SK-N-SH (cell line): Measurements from ENCODE around the gene CAMK2D. TPM values are rescaled to one million over a fixed set of nuclear protein-coding genes. Genes with fewer than 3 reads are reported as not detected.

Experiments
- CTCF ChIA-PET: fragments of 300-600, 350-600 bp; formaldehyde crosslinking; extraction: SDS; loops from one replicate; lab custom pipeline; 2021; lab: Yijun Ruan, JAX
- POLR2A ChIA-PET: fragments of 350-600 bp; sonication (Branson Sonifier 250); formaldehyde crosslinking; extraction: SDS; loops from one replicate; lab custom pipeline; 2020; ENCODE audit warnings: antibody characterized with exemption, inconsistent platforms; lab: Yijun Ruan, JAX
- DNase-seq: peaks from one replicate; pipeline ENCODE4 v3.0.0; 2012
- H2AFZ ChIP-seq: fragments of 200-600 bp; sonication (generic); 2 replicates; pipeline ENCODE4 v1.8.1; 2016; ENCODE audit warnings: antibody characterized with exemption, mild to moderate bottlenecking, low read depth
- H3F3A ChIP-seq: fragments of 200-600 bp; sonication (generic); replicated peaks from 2 replicates; pipeline ENCODE3; 2016; ENCODE audit warnings: antibody characterized with exemption, mild to moderate bottlenecking; ENCODE audit not compliant: insufficient read depth
- H3K27ac ChIP-seq, 2 experiments: fragments of 200-500 bp in 1 of 2; fragments of 200-600 bp in 1 of 2; sonication (Bioruptor generic) in 1 of 2; sonication (generic), shearing (Covaris generic) in 1 of 2; 2 replicates each; pipeline versions ENCODE4 v1.5.1 to v1.6.1; 2014 to 2016; ENCODE audit warnings: low read depth in 2 of 2, inconsistent platforms in 1 of 2, low read length in 1 of 2, mild to moderate bottlenecking in 1 of 2, mixed read lengths in 1 of 2
- H3K27me3 ChIP-seq: fragments of 200-600 bp; sonication (generic), shearing (Covaris generic); 2 replicates; pipeline ENCODE4 v1.6.1; 2016; ENCODE audit warnings: mixed run types; ENCODE audit not compliant: insufficient read depth
- H3K36me3 ChIP-seq, 2 experiments: fragments of 200-500 bp in 1 of 2; fragments of 200-600 bp in 1 of 2; sonication (Bioruptor generic) in 1 of 2; sonication (generic) in 1 of 2; replicated peaks in 1 of 2; 2 replicates each; pipeline versions ENCODE3 to v1.5.1; 2014 to 2016; ENCODE audit warnings: low read length in 1 of 2, mild to moderate bottlenecking in 1 of 2; ENCODE audit not compliant: insufficient read depth in 2 of 2, control insufficient read depth in 1 of 2
- H3K4me1 ChIP-seq, 2 experiments: fragments of 200-500 bp in 1 of 2; fragments of 200-600 bp in 1 of 2; sonication (Bioruptor generic) in 1 of 2; sonication (generic), shearing (Covaris generic) in 1 of 2; 2 replicates each; pipeline versions ENCODE4 v1.5.1 to v1.6.1; 2014 to 2016; ENCODE audit warnings: low read depth in 1 of 2, low read length in 1 of 2, mixed run types in 1 of 2; ENCODE audit not compliant: insufficient read depth in 2 of 2, control insufficient read depth in 1 of 2
- H3K4me2 ChIP-seq: fragments of 200-600 bp; sonication (generic), shearing (Covaris generic); 2 replicates; pipeline ENCODE4 v1.6.1; 2017; ENCODE audit warnings: mixed run types
- H3K4me3 ChIP-seq, 2 experiments: fragments of 200-500 bp in 1 of 2; fragments of 200-600 bp in 1 of 2; sonication (Bioruptor generic) in 1 of 2; sonication (generic), shearing (Covaris generic) in 1 of 2; 2 replicates each; pipeline versions ENCODE4 v1.5.1 to v1.8.1; 2014 to 2016; ENCODE audit warnings: low read depth in 2 of 2, inconsistent platforms in 1 of 2, low read length in 1 of 2, mild to moderate bottlenecking in 1 of 2, mixed read lengths in 1 of 2, moderate library complexity in 1 of 2
- H3K79me2 ChIP-seq: fragments of 200-600 bp; sonication (generic); 2 replicates; pipeline ENCODE4 v1.8.1; 2017; ENCODE audit warnings: mild to moderate bottlenecking; ENCODE audit not compliant: insufficient read depth
- H3K9ac ChIP-seq: fragments of 200-600 bp; sonication (generic); 2 replicates; pipeline ENCODE4 v1.6.1; 2017; ENCODE audit warnings: mixed run types
- H3K9me2 ChIP-seq: fragments of 200-600 bp; sonication (generic); 2 replicates; pipeline ENCODE4 v1.6.1; 2017; ENCODE audit warnings: mixed run types
- H3K9me3 ChIP-seq: fragments of 200-600 bp; sonication (generic); 2 replicates; pipeline ENCODE4 v1.6.1; 2017; ENCODE audit warnings: mixed run types, mild to moderate bottlenecking, moderate library complexity
- H4K20me1 ChIP-seq: fragments of 200-600 bp; sonication (generic); 2 replicates; pipeline ENCODE4 v1.6.1; 2017; ENCODE audit warnings: mild to moderate bottlenecking, mixed run types; ENCODE audit not compliant: insufficient read depth
- CHD2 ChIP-seq: fragments of 150-350 bp; IDR thresholded peaks from 2 replicates; pipeline ENCODE4 v1.6.1; 2018; ENCODE audit warnings: low read length; ENCODE audit not compliant: partially characterized antibody
- EP300 ChIP-seq, 2 experiments: IDR thresholded peaks; 2 replicates each; pipeline versions ENCODE4 v1.4.0 to v1.6.1; 2012; ENCODE audit warnings: borderline replicate concordance in 1 of 2, low read depth in 1 of 2, low read length in 1 of 2
- EZH2phosphoT487 ChIP-seq: fragments of 200-600 bp; sonication (generic); IDR thresholded peaks from 2 replicates; pipeline ENCODE4 v1.6.1; 2017; ENCODE audit warnings: low read depth, mixed run types, mild to moderate bottlenecking, antibody characterized with exemption, moderate library complexity, borderline replicate concordance
- FOXM1 ChIP-seq: IDR thresholded peaks from 2 replicates; pipeline ENCODE4 v1.4.0; 2012; ENCODE audit warnings: low read depth, mild to moderate bottlenecking
- GATA2 ChIP-seq: sonication (generic); formaldehyde crosslinking; IDR thresholded peaks from 2 replicates; pipeline ENCODE4 v1.5.0; 2020; ENCODE audit warnings: mild to moderate bottlenecking, missing genetic modification reagents
- MAX ChIP-seq: IDR thresholded peaks from 2 replicates; pipeline ENCODE4 v1.4.0; 2012; ENCODE audit warnings: low read depth
- NRF1 ChIP-seq: IDR thresholded peaks from 2 replicates; pipeline ENCODE4 v1.6.1; 2012; ENCODE audit warnings: low read depth, mild to moderate bottlenecking, low read length
- PBX3 ChIP-seq: IDR thresholded peaks from 2 replicates; pipeline ENCODE4; 2012
- POLR2AphosphoS5 ChIP-seq: IDR thresholded peaks from 2 replicates; pipeline ENCODE4 v1.6.1; 2012; ENCODE audit warnings: low read depth, low read length
- RCOR1 ChIP-seq: fragments of 150-350 bp; IDR thresholded peaks from 2 replicates; pipeline ENCODE4 v1.6.1; 2017; ENCODE audit warnings: antibody characterized with exemption, low read length
- REST ChIP-seq: IDR thresholded peaks from 2 replicates; pipeline ENCODE4 v1.6.1; 2012; ENCODE audit warnings: mild to moderate bottlenecking, low read depth, low read length, moderate library complexity
- RXRA ChIP-seq: IDR thresholded peaks from 2 replicates; pipeline ENCODE4 v1.4.0; 2012; ENCODE audit warnings: low read depth, mild to moderate bottlenecking, borderline replicate concordance
- SIN3A ChIP-seq: IDR thresholded peaks from 2 replicates; pipeline ENCODE4 v1.6.1; 2012; ENCODE audit warnings: low read depth, mild to moderate bottlenecking, low read length, moderate library complexity, borderline replicate concordance
- SMC3 ChIP-seq: IDR thresholded peaks from 2 replicates; pipeline ENCODE4 v1.6.1; 2012; ENCODE audit warnings: low read depth, low read length, improper control_type of control experiment
- TAF1 ChIP-seq: IDR thresholded peaks from 2 replicates; pipeline ENCODE4 v1.6.1; 2012; ENCODE audit warnings: low read depth, mild to moderate bottlenecking, low read length, moderate library complexity, borderline replicate concordance
- TEAD4 ChIP-seq: IDR thresholded peaks from 2 replicates; pipeline ENCODE4 v1.4.0; 2012; ENCODE audit warnings: mild to moderate bottlenecking, borderline replicate concordance; ENCODE audit not compliant: insufficient read depth
- USF1 ChIP-seq: IDR thresholded peaks from 2 replicates; pipeline ENCODE4 v1.4.0; 2012; ENCODE audit warnings: low read depth, borderline replicate concordance
- ZBTB33 ChIP-seq: IDR thresholded peaks from 2 replicates; pipeline ENCODE4 v1.4.0; 2012; ENCODE audit warnings: low read depth, borderline replicate concordance
- WGBS: methylation state at CpG from one replicate; pipeline ENCODE4 v1.1.6; 2017; ENCODE audit warnings: low lambda C conversion rate; 5-methylcytosine and 5-hydroxymethylcytosine counted together
- polyA plus RNA-seq, 3 experiments: library from polyadenylated mRNA; depleted of rRNA; stranded (reverse); fragments of >200 nt; gene quantifications; 2 replicates each; pipeline ENCODE4 v1.2.3, GENCODE V29; 2012

The CAMK2D gene
- polyA plus RNA-seq, 1 of the 3 experiments (the other 2 are of a cell fraction), result 17.0 TPM

GRCh38 chr4:113495790-113496189 is 265.7 kb downstream of the CAMK2D start:
- TF ChIP-seq GATA2 (CRISPR knock-in tag), result no peak
- TF ChIP-seq CHD2, result no peak
- TF ChIP-seq FOXM1, result no peak
- no peak for TF ChIP-seq USF1
- TF ChIP-seq EP300 (IDR thresholded peaks at IDR 0.05; ENCODE audit: borderline replicate concordance in 1 of 2, low read depth in 1 of 2, low read length in 1 of 2), result no peak
- TF ChIP-seq TAF1, result no peak
- no peak for TF ChIP-seq POLR2AphosphoS5
- no peak for TF ChIP-seq RCOR1
- POLR2A ChIA-PET, result no interaction called here
- H3K9me2 ChIP-seq, result no peaks in the 10 kb centered on the region
- H3K4me3 ChIP-seq, result no peak overlapping the region
- H2AFZ ChIP-seq, result no peak overlapping the region
- H3K36me3 ChIP-seq, result peaks cover 23 to 53% of the 10 kb centered on the region in 2 experiments
- 93% methylated on average over 6 of the region's 6 CpGs for WGBS
- H3K79me2 ChIP-seq, result no peaks in the 10 kb centered on the region
- H3K9me3 ChIP-seq, result no peaks in the 10 kb centered on the region
- H3K27ac ChIP-seq, result no peak overlapping the region
- DNase-seq, result no peak
- no peaks in the 10 kb centered on the region; a peak in 2 of 4 replicates for H3K4me1 ChIP-seq
- H3F3A ChIP-seq, result no peaks in the 10 kb centered on the region
- CTCF ChIA-PET, result interaction anchor here (1.3 kb wide), 1 partner anchor 9 kb away, joined by 5 read pairs; no protein-coding TSS in a partner anchor
- no peaks in the 10 kb centered on the region for H3K27me3 ChIP-seq
- no peak overlapping the region for H3K4me2 ChIP-seq
- H4K20me1 ChIP-seq, result no peaks in the 10 kb centered on the region
- no peak overlapping the region for H3K9ac ChIP-seq

GRCh38 chr4:113483131-113483530 is 278.4 kb downstream of the CAMK2D start:
- no peaks in the 10 kb centered on the region for H3K9me3 ChIP-seq
- peaks cover 0 to 35% of the 10 kb centered on the region in 2 experiments for H3K36me3 ChIP-seq
- 98% methylated on average over 6 of the region's 6 CpGs for whole genome bisulfite sequencing

More at GRCh38 chr4:113483131-113483530, 278.4 kb downstream of the CAMK2D start:
- POLR2A ChIA-PET, result no interaction called here
- Histone ChIP-seq H3K9ac (no peak overlapping the region), H3F3A (no peaks in the 10 kb centered on the region), H3K4me1 (no peaks in the 10 kb centered on the region), H4K20me1 (no peaks in the 10 kb centered on the region), H3K27me3 (no peaks in the 10 kb centered on the region), H3K79me2 (no peaks in the 10 kb centered on the region), H3K4me2 (no peak overlapping the region), H3K27ac (no peak overlapping the region), H3K4me3 (no peak overlapping the region), H3K9me2 (no peaks in the 10 kb centered on the region), H2AFZ (no peak overlapping the region)
- DNase-seq, result no peak
- TF ChIP-seq NRF1 (no peak), TEAD4 (no peak), ZBTB33 (no peak), TAF1 (no peak), REST (no peak), SMC3 (no peak), PBX3 (no peak), SIN3A (no peak), RXRA (no peak), MAX (no peak), POLR2AphosphoS5 (no peak), EZH2phosphoT487 (no peak), GATA2 (CRISPR knock-in tag) (no peak)
- CTCF ChIA-PET, result no interaction called here
